Sigmoid colon (tissue), 7 donors: ENCODE results near the gene SRRM3. TPM values are rescaled to one million over a fixed set of nuclear protein-coding genes. Genes with fewer than 3 reads are reported as not detected.

ENCODE experiments used
- DNase-seq: peaks from one replicate; pipeline ENCODE4 v3.0.0-alpha.2; 2019
- H3K27ac ChIP-seq, 4 donors: fragments of 200-600 bp; sonication (generic); one replicate each; pipeline ENCODE4 v1.5.1; 2016 to 2019; ENCODE audit warnings: mild to moderate bottlenecking in 1 of 4
- H3K27me3 ChIP-seq, 3 donors: fragments of 200-600 bp; sonication (generic); one replicate each; pipeline ENCODE4 v1.5.1; 2019; ENCODE audit warnings: mild to moderate bottlenecking in 1 of 3
- H3K36me3 ChIP-seq, 4 donors: fragments of 200-600 bp; sonication (generic); one replicate each; pipeline ENCODE4 v1.5.1; 2016 to 2019
- H3K4me1 ChIP-seq, 4 donors: fragments of 200-600 bp; sonication (generic); one replicate each; pipeline ENCODE4 v1.5.1; 2017 to 2019
- H3K4me3 ChIP-seq, 4 donors: fragments of 200-600 bp; sonication (generic); one replicate each; pipeline ENCODE4 v1.5.1; 2017 to 2019; ENCODE audit warnings: mild to moderate bottlenecking in 2 of 4, moderate library complexity in 1 of 4
- H3K9me3 ChIP-seq, 4 donors: fragments of 200-600 bp in 3 of 4; sonication (generic) in 3 of 4; one replicate each; pipeline versions ENCODE4 v1.5.1 to v1.6.1; 2013 to 2019
- EP300 ChIP-seq, 4 donors: sonication (generic); formaldehyde crosslinking; IDR thresholded peaks; one replicate each; pipeline ENCODE4 v1.6.1; 2017; ENCODE audit warnings: antibody characterized with exemption in 4 of 4
- POLR2A ChIP-seq, 2 donors: fragments of 450-650 bp; IDR thresholded peaks; one replicate each; pipeline ENCODE4 v1.6.1; 2016; ENCODE audit warnings: antibody characterized with exemption in 2 of 2, mild to moderate bottlenecking in 2 of 2, moderate library complexity in 2 of 2
- POLR2AphosphoS5 ChIP-seq, 4 donors: sonication (generic); formaldehyde crosslinking; IDR thresholded peaks; one replicate each; pipeline ENCODE4 v1.6.1; 2017; ENCODE audit warnings: antibody characterized with exemption in 4 of 4
- WGBS, 2 donors: extraction: QIAGEN DNeasy Blood & Tissue Kit; methylation state at CpG; one replicate each; pipeline ENCODE4 v1.1.7; 2013; 5-methylcytosine and 5-hydroxymethylcytosine counted together
- intact Hi-C: fragments of 100-400 bp; cut with DNase I; formaldehyde crosslinking; loops from one replicate; pipeline ENCODE4 v1.15.1; 2023
- polyA plus RNA-seq, 3 donors: library from polyadenylated mRNA; stranded (reverse); fragments of 200-250 nt; gene quantifications; one replicate each; pipeline ENCODE4 v1.2.3, GENCODE V29; 2013
- total RNA-seq, 4 donors: library from RNA; depleted of rRNA; stranded (reverse); fragments of >200 nt; gene quantifications; one replicate each; pipeline ENCODE4 v1.1.0, GENCODE V29; 2016
- TF ChIP-seq, protein P1 (sequence below), 4 experiments: fragments of 450-650 bp in 3 of 4; fragments of 200-600 bp in 1 of 4; IDR thresholded peaks; one replicate each; pipeline ENCODE4 v1.5.1; 2016 to 2019; ENCODE audit warnings: antibody characterized with exemption in 4 of 4, mild to moderate bottlenecking in 3 of 4, moderate library complexity in 2 of 4
- donor health status: healthy with polysubstance abuse.
- donor health status: Bipolar disorder and iron deficiency.
- donor health status: healthy.

SRRM3 gene
- total and polyA plus RNA-seq, 7 donors: 1.4 to 16.1 (median 2.2) TPM

DNA sequence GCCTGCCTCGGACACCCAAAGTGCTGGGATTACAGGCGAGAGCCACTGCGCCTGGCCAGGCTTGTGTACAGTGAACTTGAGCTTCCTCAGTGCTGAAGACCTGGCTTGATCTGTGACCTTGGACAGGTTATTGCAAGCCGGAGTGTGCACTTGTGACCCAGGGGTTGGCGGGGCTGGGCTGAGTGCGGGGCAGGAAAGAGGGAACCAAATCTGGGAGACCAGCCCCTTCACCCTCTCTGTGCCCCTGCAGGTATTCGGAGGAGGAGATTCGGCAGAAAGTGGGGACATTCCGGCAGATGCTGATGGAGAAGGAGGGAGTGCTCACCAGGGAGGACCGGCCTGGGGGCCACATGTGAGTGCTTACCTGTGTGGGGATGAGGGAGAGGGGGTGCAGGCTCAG lies 46.2 kb downstream of the SRRM3 start:
- Histone ChIP-seq H3K4me1 (no peaks in the 10 kb centered on the region), H3K27ac (no peak overlapping the region), H3K36me3 (no peaks in the 10 kb centered on the region), H3K27me3 (no peaks in the 10 kb centered on the region), H3K9me3 (no peaks in the 10 kb centered on the region), H3K4me3 (no peak overlapping the region)
- WGBS, 2 donors: 92 to 93% methylated on average over 10 of the region's 10 CpGs
- TF ChIP-seq POLR2A (IDR thresholded peaks at IDR 0.05) (no peak), POLR2AphosphoS5 (IDR thresholded peaks at IDR 0.05) (no peak)
- TF ChIP-seq, protein P1, sequence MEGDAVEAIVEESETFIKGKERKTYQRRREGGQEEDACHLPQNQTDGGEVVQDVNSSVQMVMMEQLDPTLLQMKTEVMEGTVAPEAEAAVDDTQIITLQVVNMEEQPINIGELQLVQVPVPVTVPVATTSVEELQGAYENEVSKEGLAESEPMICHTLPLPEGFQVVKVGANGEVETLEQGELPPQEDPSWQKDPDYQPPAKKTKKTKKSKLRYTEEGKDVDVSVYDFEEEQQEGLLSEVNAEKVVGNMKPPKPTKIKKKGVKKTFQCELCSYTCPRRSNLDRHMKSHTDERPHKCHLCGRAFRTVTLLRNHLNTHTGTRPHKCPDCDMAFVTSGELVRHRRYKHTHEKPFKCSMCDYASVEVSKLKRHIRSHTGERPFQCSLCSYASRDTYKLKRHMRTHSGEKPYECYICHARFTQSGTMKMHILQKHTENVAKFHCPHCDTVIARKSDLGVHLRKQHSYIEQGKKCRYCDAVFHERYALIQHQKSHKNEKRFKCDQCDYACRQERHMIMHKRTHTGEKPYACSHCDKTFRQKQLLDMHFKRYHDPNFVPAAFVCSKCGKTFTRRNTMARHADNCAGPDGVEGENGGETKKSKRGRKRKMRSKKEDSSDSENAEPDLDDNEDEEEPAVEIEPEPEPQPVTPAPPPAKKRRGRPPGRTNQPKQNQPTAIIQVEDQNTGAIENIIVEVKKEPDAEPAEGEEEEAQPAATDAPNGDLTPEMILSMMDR (IDR thresholded peaks at IDR 0.05): no peak
- no peak for DNase-seq
- intact Hi-C loops: no loop called here

GRCh38 chr7:76252021-76252420 lies 50.3 kb downstream of the SRRM3 start:
- Histone ChIP-seq H3K36me3 (no peaks in the 10 kb centered on the region), H3K27me3 (no peaks in the 10 kb centered on the region), H3K9me3 (no peaks in the 10 kb centered on the region), H3K4me1 (no peaks in the 10 kb centered on the region), H3K4me3 (no peak overlapping the region), H3K27ac (no peak overlapping the region)
- DNase-seq: no peak
- TF ChIP-seq, protein P1 (IDR thresholded peaks at IDR 0.05): no peak
- TF ChIP-seq POLR2AphosphoS5 (IDR thresholded peaks at IDR 0.05) (no peak), POLR2A (IDR thresholded peaks at IDR 0.05) (no peak), EP300 (IDR thresholded peaks at IDR 0.05) (no peak)
- 88 to 89% methylated on average over 6 of the region's 6 CpGs for WGBS, 2 donors
- intact Hi-C loops: no loop called here

DNA sequence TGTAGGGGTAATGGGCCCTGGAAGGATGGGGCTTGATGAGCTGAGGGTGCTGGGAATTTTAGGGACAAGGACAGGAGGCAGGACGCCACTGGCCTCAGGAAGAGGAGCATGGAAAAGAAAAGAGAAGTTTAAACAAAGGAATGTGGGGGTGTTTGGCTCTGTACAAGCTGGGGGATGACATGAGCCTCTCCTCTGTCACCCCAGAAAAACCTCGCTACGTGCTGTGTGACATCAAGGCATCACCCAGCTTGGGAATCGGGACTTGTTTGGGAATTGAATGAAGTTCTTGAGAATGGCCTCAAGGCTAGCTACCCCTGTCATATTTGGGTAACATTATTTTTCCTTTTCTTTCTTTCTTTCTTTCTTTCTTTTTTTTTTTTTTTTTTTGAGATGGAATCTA lies 53.1 kb downstream of the SRRM3 start:
- Histone ChIP-seq H3K4me3 (no peak overlapping the region), H3K4me1 (peaks cover 0 to 4% (median 2%) of the 10 kb centered on the region in 4 donors), H3K36me3 (no peaks in the 10 kb centered on the region), H3K27ac (no peak overlapping the region), H3K9me3 (no peaks in the 10 kb centered on the region), H3K27me3 (peaks cover 11 to 17% (median 12%) of the 10 kb centered on the region in 3 donors)
- 82 to 88% methylated on average over 4 of the region's 4 CpGs for WGBS, 2 donors
- DNase-seq: no peak
- intact Hi-C loops: no loop called here
- TF ChIP-seq POLR2AphosphoS5 (IDR thresholded peaks at IDR 0.05) (no peak), EP300 (IDR thresholded peaks at IDR 0.05) (no peak), POLR2A (IDR thresholded peaks at IDR 0.05) (no peak)
- TF ChIP-seq, protein P1 (IDR thresholded peaks at IDR 0.05): no peak

GRCh38 chr7:76257973-76258372 lies 56.3 kb downstream of the SRRM3 start:
- WGBS, 2 donors: 47 to 55% methylated on average over 8 of the region's 8 CpGs
- H3K27me3 ChIP-seq: peaks cover 18 to 33% (median 31%) of the 10 kb centered on the region in 3 donors
- intact Hi-C loops: no loop called here
- no peak overlapping the region for H3K4me3 ChIP-seq
- no peak for DNase-seq
- no peaks in the 10 kb centered on the region for H3K36me3 ChIP-seq
- H3K27ac ChIP-seq: no peak overlapping the region
- peaks cover 0 to 9% (median 8%) of the 10 kb centered on the region in 4 donors for H3K4me1 ChIP-seq
- TF ChIP-seq POLR2A (IDR thresholded peaks at IDR 0.05): no peak
- no peak for TF ChIP-seq POLR2AphosphoS5 (IDR thresholded peaks at IDR 0.05)
- TF ChIP-seq EP300 (IDR thresholded peaks at IDR 0.05): no peak
- TF ChIP-seq, protein P1 (IDR thresholded peaks at IDR 0.05): no peak
- no peaks in the 10 kb centered on the region for H3K9me3 ChIP-seq
